Mucosa of gallbladder (tissue), 1 donor: Measurements from ENCODE around the gene QSOX1. TPM values are rescaled to one million over a fixed set of nuclear protein-coding genes. Genes with fewer than 3 reads are reported as not detected.
"Not testable (repeated sequence)": the region's sequence is repeated elsewhere in the genome, so short reads cannot be mapped to it uniquely, and the experiment has no call there.

ENCODE experiments used
- DNase-seq: peaks from one replicate; pipeline ENCODE4 v3.0.0-alpha.2; 2020; ENCODE audit warnings: low spot score
- total RNA-seq: library from RNA; stranded (reverse); gene quantifications from one replicate; pipeline ENCODE4 v1.2.1, GENCODE V29; 2021
- donor health status: DM: no; HTN: no; CAD: no.

The QSOX1 gene
- 395 TPM for total RNA-seq

GRCh38 chr1:180154325-180155181, at the start of gene QSOX1:
QSOX1 (plus strand) TSS chr1:180154869; CDS start chr1:180154908, 39 bp downstream.
- DNase-seq = peak; percentile 92

GRCh38 chr1:180112091-180112490, 42.6 kb upstream of the QSOX1 start:
- DNase-seq = no peak

GRCh38 chr1:180112984-180113647, 41.6 kb upstream of the QSOX1 start:
- peak; percentile 22 for DNase-seq

- DNase-seq = no peak
These were observed 40.2 kb upstream of the QSOX1 start for GRCh38 chr1:180114396-180114945.

GRCh38 chr1:180116964-180117763, 37.5 kb upstream of the QSOX1 start:
- no peak for DNase-seq

- DNase-seq = no peak
These were observed 36.9 kb upstream of the QSOX1 start for GRCh38 chr1:180117764-180118116.

GRCh38 chr1:180119837-180120236, 34.8 kb upstream of the QSOX1 start:
- no peak for DNase-seq

- no peak for DNase-seq
These were observed 31.2 kb upstream of the QSOX1 start for GRCh38 chr1:180123463-180123936.

- no peak for DNase-seq
These were observed 24.0 kb upstream of the QSOX1 start for GRCh38 chr1:180130651-180131050.

GRCh38 chr1:180131510-180131909, 23.2 kb upstream of the QSOX1 start:
- no peak for DNase-seq

GRCh38 chr1:180133193-180133592, 21.5 kb upstream of the QSOX1 start:
- no peak for DNase-seq

GRCh38 chr1:180133688-180134087, 21.0 kb upstream of the QSOX1 start:
- not testable (repeated sequence) for DNase-seq

GRCh38 chr1:180135535-180135934, 19.1 kb upstream of the QSOX1 start:
- DNase-seq = no peak

GRCh38 chr1:180136331-180136967, 18.2 kb upstream of the QSOX1 start:
- DNase-seq = no peak

- DNase-seq = no peak
These were observed 17.7 kb upstream of the QSOX1 start for GRCh38 chr1:180136968-180137356.

GRCh38 chr1:180137776-180138175, 16.9 kb upstream of the QSOX1 start:
- no peak for DNase-seq

GRCh38 chr1:180141381-180141934, 13.2 kb upstream of the QSOX1 start:
- DNase-seq = no peak

- DNase-seq = no peak
These were observed 11.3 kb upstream of the QSOX1 start for GRCh38 chr1:180143359-180143758.

GRCh38 chr1:180144659-180145357, 9.9 kb upstream of the QSOX1 start:
- no peak for DNase-seq

- DNase-seq = no peak
These were observed 9.2 kb upstream of the QSOX1 start for GRCh38 chr1:180145446-180145845.

GRCh38 chr1:180150982-180151381, 3.7 kb upstream of the QSOX1 start:
- no peak for DNase-seq
